Fibroblast of pulmonary artery (primary cell): ENCODE results near the gene LRP1B.

ENCODE experiments used
- DNase-seq: peaks from one replicate; pipeline ENCODE4 v3.0.0-alpha.2; 2010; ENCODE audit warnings: low read depth
- H3K4me3 ChIP-seq: replicated peaks from 2 replicates; pipeline ENCODE4 v1.5.1; 2011; ENCODE audit warnings: low read depth, mild to moderate bottlenecking, control low read depth, low read length, moderate library complexity
- CTCF ChIP-seq: IDR thresholded peaks from 2 replicates; pipeline ENCODE4 v1.5.1; 2011; ENCODE audit warnings: mild to moderate bottlenecking, control low read depth, low read length, inconsistent platforms; ENCODE audit errors: missing control alignments

Gene LRP1B

DNA sequence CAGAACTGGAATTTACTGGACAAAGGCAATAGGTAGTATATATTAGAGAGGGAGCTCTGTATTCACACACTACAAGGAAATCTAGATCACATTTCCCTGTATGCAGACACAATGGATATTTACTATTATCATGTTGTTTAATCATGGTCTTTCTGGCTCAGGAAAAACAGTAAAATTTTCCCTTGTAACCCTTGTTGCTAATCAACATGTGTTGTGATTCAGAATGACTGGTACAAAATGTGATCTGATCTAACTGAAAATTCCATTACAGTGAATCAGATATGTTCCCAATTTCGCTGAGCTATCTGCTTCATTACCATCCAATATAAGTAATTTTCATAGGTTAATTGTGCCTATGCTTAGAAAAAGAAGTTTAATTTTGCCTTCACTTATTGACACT, 1109.7 kb downstream of the LRP1B start:
- no peak overlapping the region for H3K4me3 ChIP-seq
- no peak for TF ChIP-seq CTCF
- peak; percentile 80 for DNase-seq

DNA sequence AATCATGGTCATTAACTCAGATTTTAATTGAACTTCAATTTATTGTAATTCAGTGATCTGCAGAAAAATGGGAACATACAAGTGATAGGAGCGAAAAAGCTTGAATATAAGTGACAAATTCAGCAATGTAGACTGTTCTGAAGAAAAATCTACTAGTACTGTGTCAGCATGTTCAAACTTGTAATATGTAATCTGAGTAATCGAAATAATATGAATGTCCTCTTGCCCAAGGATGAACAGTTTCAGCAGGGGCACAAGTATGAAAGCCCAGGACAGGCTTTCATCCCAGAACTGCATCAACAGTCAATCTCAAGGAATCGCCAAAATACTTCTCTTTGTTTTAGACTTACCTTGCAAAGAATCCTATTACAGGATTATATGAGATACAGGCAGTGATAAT, 1110.5 kb downstream of the LRP1B start:
- no peak overlapping the region for H3K4me3 ChIP-seq
- peak; percentile 7 for DNase-seq
- TF ChIP-seq CTCF: no peak

DNA sequence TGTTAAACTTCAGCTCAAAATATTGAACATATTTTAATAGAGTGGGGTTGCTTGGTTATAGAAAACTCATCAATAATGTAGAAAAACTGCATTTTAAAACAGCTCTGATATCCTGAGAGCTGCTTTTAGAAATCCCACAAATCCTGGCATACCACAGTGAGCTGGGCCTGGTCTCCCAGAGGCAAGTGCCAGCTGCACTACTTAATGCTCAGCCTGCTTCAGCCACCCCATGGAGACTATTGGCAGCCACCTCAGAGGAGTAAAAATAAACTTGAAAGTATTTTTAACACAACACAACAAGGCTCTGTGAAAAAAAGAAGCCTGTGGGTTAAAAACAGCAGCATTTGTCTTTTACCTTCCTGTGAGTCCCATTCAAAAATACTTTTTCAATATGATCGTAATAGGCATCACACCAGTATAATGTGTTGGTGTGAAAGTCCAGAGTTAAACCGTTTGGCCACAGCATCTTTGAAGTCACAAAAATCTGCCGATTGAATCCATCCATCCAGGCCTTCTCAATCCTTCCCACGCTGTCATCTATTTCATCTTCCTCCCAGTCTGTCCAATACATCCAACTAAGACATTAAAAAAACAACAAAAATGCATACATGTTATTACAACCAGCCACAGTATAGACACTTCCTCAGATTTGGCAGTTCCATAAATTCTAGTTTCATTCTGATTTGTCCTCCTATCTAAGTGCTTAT, 1115.3 kb downstream of the LRP1B start:
- TF ChIP-seq CTCF: no peak
- H3K4me3 ChIP-seq: no peak overlapping the region
- peak; percentile 3 for DNase-seq

GRCh38 chr2:141003967-141004657, 1126.7 kb downstream of the LRP1B start:
- H3K4me3 ChIP-seq: no peak overlapping the region
- DNase-seq: no peak
- no peak for TF ChIP-seq CTCF

DNA sequence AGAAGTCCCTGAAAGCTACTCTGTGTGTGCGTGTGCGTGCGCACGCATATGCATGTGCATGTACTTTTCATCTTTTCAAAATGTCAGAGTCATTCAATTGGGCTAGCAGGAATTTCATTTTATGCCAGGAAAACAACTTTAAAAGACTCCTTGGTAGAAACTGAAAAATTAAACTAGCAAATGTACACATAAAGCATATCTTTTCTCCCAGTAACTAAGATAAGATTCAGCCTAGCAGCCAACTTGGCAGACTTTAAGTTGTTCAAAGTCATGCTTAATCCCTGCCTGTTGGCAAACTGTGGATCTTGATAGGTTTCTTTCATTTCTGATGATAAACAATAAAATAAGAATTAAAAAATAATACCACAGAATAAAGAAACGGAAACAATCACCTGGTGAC, 1129.1 kb downstream of the LRP1B start:
- no peak for TF ChIP-seq CTCF
- DNase-seq: peak; percentile 10
- no peak overlapping the region for H3K4me3 ChIP-seq

DNA sequence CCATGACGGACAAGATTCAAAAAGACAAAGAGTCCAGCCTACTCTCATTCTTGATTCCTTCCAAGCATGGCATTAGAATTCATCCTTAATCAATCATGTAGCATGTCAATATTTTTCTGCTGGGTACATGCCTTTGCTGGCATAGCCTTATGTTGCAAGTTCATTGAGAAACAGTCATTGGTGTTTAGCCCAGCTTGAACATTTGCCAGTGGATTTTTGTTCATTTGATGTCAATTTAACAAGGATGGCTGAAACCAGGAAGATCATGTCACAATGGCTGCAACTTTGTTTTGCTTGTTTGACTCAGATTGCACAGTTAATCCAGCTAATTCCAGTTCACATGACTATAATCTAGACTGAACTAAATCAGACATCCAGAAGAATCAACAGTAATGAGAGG, 1132.2 kb downstream of the LRP1B start:
- DNase-seq: peak; percentile 47
- H3K4me3 ChIP-seq: no peak overlapping the region
- TF ChIP-seq CTCF: no peak

DNA sequence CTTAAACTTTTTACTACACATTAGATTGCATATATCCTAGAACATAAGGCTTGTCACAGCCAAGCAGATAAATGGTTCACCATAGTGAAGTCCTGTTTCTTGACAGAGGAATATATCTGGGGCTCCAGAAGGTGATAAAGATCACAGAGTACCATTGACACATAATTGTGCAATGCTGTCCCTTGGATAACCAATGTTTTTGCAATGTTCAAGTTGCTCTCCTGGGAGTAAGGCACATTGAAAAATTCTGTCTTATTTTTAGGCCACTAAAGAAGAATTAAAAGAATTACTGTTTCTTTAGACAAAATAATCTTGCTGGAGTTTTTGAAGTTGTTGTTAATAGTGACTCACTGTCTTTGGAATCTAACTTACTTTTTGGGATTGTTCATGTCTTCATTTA, 1132.8 kb downstream of the LRP1B start:
- no peak overlapping the region for H3K4me3 ChIP-seq
- peak; percentile 19 for DNase-seq
- TF ChIP-seq CTCF: no peak
